ENCODE measurements around the gene PNMA6A. TPM values are rescaled to one million over a fixed set of nuclear protein-coding genes. Genes with fewer than 3 reads are reported as not detected.

The PNMA6A gene
- total RNA-seq, 2 donors from 2014 or later: 1.3 to 2.1 TPM

DNA sequence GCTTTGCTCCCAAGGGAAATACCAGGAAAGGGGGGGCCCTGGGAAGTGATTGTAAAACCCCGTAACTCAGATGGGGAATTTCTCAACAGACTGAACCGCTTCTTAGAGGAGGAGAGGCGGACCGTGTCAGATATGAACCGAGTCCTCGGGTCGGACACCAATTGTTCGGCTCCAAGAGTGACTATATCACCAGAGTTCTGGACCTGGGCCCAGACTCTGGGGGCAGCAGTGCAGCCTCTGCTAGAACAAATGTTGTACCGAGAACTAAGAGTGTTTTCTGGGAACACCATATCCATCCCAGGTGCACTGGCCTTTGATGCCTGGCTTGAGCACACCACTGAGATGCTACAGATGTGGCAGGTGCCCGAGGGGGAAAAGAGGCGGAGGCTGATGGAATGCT is 15.0 kb upstream of the PNMA6A start:
- WGBS, 2 donors: 41% methylated on average over 11 of the region's 11 CpGs
- DNase-seq: no peak
- no peak for ATAC-seq

DNA sequence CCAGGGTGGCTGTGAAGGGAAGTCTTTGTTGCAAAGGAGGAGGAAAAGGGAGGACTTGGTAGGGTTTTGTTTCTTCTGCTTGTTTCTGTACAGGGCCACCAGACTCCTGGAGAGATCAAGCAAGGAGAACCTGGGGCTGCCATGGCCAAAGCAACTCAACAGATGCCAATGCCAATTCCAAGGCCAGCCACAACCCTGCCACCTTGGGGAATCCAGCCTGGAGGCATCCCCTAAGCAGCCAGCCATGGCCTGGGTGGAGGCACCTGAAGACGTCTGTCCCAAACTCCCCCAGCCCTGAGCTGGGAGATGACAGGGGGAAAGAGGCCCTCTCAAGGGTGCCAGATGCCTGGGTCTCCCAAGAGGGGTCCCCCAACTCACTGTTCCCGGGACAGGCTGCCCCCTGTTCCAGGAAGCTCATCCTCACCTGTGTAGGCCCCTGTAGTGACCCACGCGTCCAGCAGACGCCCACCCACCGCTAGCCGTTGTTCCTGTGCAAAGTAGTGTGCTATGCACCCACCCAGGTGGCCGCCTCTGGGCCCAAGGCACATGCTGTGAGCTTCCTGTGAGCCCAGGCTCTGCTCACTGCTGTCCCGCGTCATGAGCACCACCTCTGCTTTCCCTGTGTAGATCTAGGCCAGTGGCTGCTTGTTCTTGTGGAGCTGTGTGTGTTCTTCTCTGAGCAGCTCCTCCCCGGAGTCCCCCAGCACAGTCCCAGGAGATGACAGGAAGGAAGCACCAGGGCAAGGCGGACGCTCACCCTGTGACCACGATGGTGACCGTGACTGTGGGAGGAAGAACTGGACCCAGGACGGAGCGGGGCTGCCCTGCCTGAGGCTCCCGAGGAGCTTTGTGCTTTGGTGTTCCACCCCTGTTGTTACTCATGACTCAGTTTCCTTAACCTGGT is 12.8 kb upstream of the PNMA6A start:
- H3K9me3 ChIP-seq: no peaks in the 10 kb centered on the region
- intact Hi-C loops (cut with DNase I): no loop called here
- no peak for TF ChIP-seq POLR2A (IDR thresholded peaks at IDR 0.05)
- TF ChIP-seq, protein P1, sequence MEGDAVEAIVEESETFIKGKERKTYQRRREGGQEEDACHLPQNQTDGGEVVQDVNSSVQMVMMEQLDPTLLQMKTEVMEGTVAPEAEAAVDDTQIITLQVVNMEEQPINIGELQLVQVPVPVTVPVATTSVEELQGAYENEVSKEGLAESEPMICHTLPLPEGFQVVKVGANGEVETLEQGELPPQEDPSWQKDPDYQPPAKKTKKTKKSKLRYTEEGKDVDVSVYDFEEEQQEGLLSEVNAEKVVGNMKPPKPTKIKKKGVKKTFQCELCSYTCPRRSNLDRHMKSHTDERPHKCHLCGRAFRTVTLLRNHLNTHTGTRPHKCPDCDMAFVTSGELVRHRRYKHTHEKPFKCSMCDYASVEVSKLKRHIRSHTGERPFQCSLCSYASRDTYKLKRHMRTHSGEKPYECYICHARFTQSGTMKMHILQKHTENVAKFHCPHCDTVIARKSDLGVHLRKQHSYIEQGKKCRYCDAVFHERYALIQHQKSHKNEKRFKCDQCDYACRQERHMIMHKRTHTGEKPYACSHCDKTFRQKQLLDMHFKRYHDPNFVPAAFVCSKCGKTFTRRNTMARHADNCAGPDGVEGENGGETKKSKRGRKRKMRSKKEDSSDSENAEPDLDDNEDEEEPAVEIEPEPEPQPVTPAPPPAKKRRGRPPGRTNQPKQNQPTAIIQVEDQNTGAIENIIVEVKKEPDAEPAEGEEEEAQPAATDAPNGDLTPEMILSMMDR (IDR thresholded peaks at IDR 0.05): no peak
- peaks cover 3% of the 10 kb centered on the region for H3K4me1 ChIP-seq
- DNase-seq: no peak
- no peaks in the 10 kb centered on the region for H3K27me3 ChIP-seq
- ATAC-seq: no peak
- H3K27ac ChIP-seq: no peak overlapping the region
- H3K36me3 ChIP-seq (replicated peaks in 1 of 2; ENCODE audit: insufficient read depth in 1 of 2, low read depth in 2 of 2): no peaks in the 10 kb centered on the region
- H3K4me3 ChIP-seq: no peak overlapping the region
- whole genome bisulfite sequencing, 2 donors: 91% methylated on average over 9 of the region's 18 CpGs; no CpG with 5 or more reads in 1 of the 2 donors

More for the DNA sequence above, 15.0 kb upstream of the PNMA6A start:
- intact Hi-C loops (cut with DNase I): no loop called here
- peaks cover 3% of the 10 kb centered on the region for H3K4me1 ChIP-seq
- H3K4me3 ChIP-seq: no peak overlapping the region
- no peak overlapping the region for H3K27ac ChIP-seq
- no peaks in the 10 kb centered on the region for H3K36me3 ChIP-seq (replicated peaks in 1 of 2; ENCODE audit: insufficient read depth in 1 of 2, low read depth in 2 of 2)
- H3K27me3 ChIP-seq: no peaks in the 10 kb centered on the region
- TF ChIP-seq, protein P1 (IDR thresholded peaks at IDR 0.05): no peak
- no peak for TF ChIP-seq POLR2A (IDR thresholded peaks at IDR 0.05)
- H3K9me3 ChIP-seq: no peaks in the 10 kb centered on the region

DNA sequence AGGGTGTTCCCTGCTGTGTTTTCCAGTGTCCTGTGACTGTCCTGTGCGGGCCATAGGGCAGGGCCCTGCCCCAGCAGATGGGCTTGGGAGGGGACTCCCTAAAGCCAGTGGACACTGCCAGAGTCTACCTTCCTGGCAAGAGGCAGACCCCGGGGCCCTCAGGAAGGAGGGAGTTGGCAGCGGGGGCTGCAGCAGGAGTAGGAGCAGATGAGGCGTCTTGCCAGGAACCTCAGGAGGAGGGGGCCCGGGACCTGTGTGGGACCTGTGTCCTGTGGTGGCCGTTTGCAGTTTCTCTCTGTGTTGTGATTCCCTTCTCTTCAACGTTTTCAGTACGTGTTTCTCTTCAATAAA is 12.2 kb upstream of the PNMA6A start:
- intact Hi-C loops (cut with DNase I): no loop called here
- no peak overlapping the region for H3K4me3 ChIP-seq
- ATAC-seq: no peak
- no peaks in the 10 kb centered on the region for H3K27me3 ChIP-seq
- WGBS, 2 donors: 55 to 59% methylated on average over 3 to 6 of the region's 8 CpGs
- no peaks in the 10 kb centered on the region for H3K9me3 ChIP-seq
- H3K36me3 ChIP-seq (replicated peaks in 1 of 2; ENCODE audit: insufficient read depth in 1 of 2, low read depth in 2 of 2): no peaks in the 10 kb centered on the region
- no peak for DNase-seq
- H3K27ac ChIP-seq: no peak overlapping the region
- TF ChIP-seq POLR2A (IDR thresholded peaks at IDR 0.05): no peak
- peaks cover 3% of the 10 kb centered on the region for H3K4me1 ChIP-seq

- Histone ChIP-seq H3K4me3 (no peak overlapping the region), H3K4me1 (no peaks in the 10 kb centered on the region), H3K36me3 (replicated peaks in 1 of 2; ENCODE audit: insufficient read depth in 1 of 2, low read depth in 2 of 2) (no peaks in the 10 kb centered on the region), H3K9me3 (no peaks in the 10 kb centered on the region), H3K27ac (no peak overlapping the region), H3K27me3 (no peaks in the 10 kb centered on the region)
- TF ChIP-seq POLR2A (IDR thresholded peaks at IDR 0.05): no peak
- intact Hi-C loops (cut with DNase I): no loop called here
- WGBS, 2 donors: 36 to 47% methylated on average over 3 of the region's 3 CpGs
- DNase-seq: no peak
- ATAC-seq: no peak
Observed at GRCh38 chrX:153061732-153062131, 10.5 kb upstream of the PNMA6A start.

DNA sequence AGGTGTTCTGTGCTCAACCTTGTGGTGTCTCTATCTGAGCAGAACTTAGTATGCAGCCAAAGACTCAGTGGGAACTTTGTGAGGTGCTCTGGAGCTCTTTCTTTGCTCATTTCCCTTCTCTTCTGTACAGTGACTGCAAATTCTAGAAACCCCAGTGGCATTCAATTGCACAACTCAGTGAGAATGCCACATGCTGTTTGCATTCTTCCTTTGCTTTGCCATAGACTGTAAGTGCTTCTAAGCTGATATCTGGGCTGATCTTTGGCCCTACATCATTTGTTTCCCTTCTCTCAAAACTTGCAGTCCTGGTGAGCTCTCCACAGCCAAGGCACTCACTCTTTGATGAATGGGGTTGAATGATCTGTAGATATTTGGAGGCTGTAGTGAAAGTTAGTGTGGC is 8.9 kb upstream of the PNMA6A start:
- intact Hi-C loops (cut with DNase I): no loop called here
- no peak for TF ChIP-seq POLR2A (IDR thresholded peaks at IDR 0.05)
- TF ChIP-seq, protein P1 (IDR thresholded peaks at IDR 0.05): no peak
- ATAC-seq: no peak

GRCh38 chrX:153064061-153064460 is 8.2 kb upstream of the PNMA6A start:
- ATAC-seq: no peak
- Histone ChIP-seq H3K27ac (no peak overlapping the region), H3K27me3 (no peaks in the 10 kb centered on the region), H3K36me3 (replicated peaks in 1 of 2; ENCODE audit: insufficient read depth in 1 of 2, low read depth in 2 of 2) (no peaks in the 10 kb centered on the region), H3K9me3 (no peaks in the 10 kb centered on the region), H3K4me3 (no peak overlapping the region), H3K4me1 (no peaks in the 10 kb centered on the region)
- DNase-seq: no peak
- TF ChIP-seq POLR2A (IDR thresholded peaks at IDR 0.05): no peak
- TF ChIP-seq, protein P1 (IDR thresholded peaks at IDR 0.05): no peak
- 60% methylated on average over 1 of the region's 2 CpGs; no CpG with 5 or more reads in 1 of the 2 donors for WGBS, 2 donors
- intact Hi-C loops (cut with DNase I): no loop called here

More for the DNA sequence above, 8.9 kb upstream of the PNMA6A start:
- DNase-seq: no peak
- no peaks in the 10 kb centered on the region for H3K36me3 ChIP-seq (replicated peaks in 1 of 2; ENCODE audit: insufficient read depth in 1 of 2, low read depth in 2 of 2)
- no peaks in the 10 kb centered on the region for H3K9me3 ChIP-seq
- H3K27me3 ChIP-seq: no peaks in the 10 kb centered on the region
- H3K4me3 ChIP-seq: no peak overlapping the region
- H3K4me1 ChIP-seq: no peaks in the 10 kb centered on the region
- no peak overlapping the region for H3K27ac ChIP-seq

All from body of pancreas (tissue), 4 donors.